Stimulated activated CD8-positive, alpha-beta memory T cell treated with anti-CD3 and anti-CD28 coated beads, Interleukin-4, amount 100 ng/mL, for 24 hours (primary cell): Measurements from ENCODE around the gene PLPP3.

Experiments used
- DNase-seq: peaks from one replicate; pipeline ENCODE4 v3.0.0-alpha.2; 2020; ENCODE audit warnings: low read depth

PLPP3 gene

DNA sequence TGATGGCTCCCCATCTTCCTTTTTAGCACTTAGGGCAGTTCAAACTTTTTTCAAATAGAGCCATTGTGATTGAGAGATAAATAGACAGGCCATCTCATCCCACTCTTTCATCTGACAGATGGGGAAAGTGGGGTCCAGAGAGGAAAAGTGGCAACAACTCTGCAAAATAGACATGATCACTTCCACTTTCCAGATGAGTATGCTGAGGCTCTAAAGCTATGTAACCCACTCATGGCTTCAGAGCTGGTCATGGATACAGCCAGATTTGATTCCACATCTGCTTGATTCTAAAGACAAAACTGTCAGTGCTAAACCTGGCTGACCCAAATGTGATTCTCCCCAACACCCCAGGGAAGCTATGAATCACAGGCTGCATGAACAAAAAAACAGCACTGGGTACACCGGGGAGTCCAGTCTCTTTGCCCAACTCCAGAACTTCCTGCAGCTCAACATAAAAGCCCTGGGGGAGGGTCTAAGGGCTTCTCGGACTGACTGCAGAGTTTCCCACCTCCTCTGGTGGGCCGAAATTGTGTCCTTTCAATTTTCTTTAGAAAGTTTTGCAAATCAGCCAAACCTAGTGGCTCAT, 59.3 kb downstream of the PLPP3 start:
- DNase-seq = no peak

DNA sequence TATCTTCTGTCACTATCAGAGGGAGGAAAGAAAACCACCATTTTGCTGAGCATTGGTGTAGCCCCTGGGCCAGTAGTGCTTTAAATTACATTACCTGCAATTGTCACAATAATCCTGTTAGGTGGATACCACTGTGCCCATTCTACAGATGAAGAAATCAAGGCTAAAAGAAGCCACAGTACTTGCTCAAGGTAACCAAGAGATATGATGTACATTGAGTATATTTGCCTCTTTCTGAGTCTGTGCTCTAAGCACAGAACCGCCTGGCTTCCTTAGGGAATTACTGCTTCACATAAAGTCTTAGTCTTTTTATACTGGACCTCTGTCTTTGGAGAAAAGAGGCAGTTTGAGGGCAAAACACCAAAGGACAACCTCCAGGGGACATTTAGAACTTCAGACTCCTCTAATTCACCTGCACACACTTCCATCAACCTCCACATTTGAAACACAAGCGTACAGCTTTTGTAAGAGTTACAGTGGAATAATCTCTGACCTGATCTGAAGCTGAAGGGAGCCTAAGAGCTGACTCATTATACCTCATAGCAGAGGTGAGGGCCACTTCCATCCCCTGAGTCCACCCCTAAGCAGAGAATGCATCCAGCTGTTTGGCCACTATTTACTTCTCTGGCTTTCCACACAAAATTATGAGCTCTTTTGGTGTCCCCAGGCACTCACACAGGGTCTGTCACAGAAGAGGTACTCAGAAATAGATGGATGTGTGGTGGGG, 61.8 kb downstream of the PLPP3 start:
- DNase-seq = no peak

DNA sequence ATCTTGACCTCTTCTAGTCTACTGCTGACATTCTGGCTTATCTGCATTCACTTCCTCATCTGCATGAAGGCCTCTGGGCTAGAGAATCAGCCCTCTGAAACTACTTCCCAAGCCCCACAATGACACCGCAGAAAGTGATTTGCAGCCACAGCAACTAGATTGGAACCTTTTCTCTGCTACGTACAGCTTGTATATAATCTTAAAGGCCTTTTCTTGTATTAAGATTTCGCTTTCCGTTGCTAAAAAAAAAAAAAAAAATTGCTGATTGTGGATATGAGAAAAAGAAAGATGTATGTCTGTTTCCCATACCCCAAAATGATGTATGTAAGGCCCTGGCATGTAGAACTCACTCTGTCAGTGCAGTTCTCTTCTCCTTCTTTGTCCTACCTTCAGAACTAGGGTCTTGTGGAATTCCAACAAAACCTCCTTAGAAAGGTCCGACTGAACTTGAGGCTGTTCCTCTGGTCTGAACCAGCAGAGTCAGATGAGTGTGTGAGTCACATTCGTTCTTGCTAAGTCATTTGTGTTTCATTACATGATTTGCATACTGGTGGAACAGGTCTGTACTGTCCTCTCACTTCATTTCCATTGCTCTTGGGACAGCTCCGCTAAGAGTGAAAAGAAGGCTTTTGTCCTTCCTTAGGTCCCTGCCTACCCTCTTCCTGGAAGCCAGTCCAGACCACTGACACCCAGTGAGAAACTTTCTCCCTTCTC, 62.7 kb downstream of the PLPP3 start:
- DNase-seq = no peak

DNA sequence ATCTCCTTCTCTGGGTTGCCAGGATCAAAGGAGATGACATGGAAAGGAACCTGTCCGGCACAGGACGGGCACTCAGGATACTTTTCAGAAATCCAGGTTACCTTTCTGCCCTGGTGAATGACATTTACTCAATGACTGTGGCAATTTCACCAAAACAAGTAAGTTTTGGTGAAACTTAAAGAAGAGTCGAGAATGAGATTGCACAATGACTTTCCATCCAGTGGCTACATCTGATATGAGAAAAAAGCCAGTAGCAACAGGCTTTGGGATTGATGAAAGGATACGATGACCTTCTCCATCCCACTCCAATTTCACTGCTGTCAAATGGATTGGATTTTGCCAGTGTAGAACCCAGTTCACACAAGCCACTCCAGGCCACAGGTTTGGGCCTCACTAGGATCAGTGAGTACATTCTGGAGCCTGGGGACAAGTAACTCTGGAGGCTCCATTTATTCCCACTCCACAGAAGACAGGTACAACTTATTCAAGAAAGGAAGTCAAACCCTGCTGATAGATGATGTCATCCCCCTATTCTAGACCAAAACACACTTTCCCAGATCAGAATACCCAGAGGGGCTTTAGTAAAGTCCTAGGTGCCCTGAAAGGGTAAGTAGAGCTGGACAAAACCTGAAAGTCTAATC, 63.3 kb downstream of the PLPP3 start:
- DNase-seq = no peak

DNA sequence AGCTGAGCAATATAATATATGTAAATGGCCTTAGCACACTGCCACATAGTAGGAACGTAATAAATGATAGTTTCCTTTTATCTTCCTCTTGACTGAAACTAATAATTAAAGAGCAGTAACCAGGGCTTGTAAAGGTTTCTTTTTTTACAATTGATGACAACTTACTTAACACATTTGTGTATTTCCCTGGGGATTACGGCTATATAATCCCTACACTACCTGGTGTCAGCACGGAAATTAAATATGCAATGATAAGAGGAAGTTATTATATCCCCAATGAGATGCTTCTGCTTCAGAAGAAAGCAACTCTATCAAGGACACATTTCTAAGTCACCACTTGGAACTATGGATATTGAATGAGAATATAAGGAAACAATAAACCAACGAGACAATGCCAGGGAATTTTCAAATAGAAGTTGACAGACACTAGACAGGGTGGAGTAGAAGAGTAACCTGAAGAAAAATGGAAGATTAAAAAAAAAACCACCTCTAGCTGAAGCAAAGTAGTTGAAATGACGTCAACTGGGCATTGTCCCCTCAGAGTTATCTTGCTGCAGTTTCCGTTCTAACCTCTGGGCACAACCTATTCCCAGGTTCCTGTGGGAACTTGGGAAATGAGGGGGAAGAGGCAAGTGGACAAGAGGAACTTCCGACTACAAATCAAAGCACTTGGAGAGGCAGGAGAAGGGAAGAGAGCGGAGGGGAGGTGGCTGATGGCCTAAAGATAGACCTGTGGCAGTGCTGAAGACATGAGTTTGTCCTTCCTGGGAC, 66.5 kb downstream of the PLPP3 start:
- no peak for DNase-seq

DNA sequence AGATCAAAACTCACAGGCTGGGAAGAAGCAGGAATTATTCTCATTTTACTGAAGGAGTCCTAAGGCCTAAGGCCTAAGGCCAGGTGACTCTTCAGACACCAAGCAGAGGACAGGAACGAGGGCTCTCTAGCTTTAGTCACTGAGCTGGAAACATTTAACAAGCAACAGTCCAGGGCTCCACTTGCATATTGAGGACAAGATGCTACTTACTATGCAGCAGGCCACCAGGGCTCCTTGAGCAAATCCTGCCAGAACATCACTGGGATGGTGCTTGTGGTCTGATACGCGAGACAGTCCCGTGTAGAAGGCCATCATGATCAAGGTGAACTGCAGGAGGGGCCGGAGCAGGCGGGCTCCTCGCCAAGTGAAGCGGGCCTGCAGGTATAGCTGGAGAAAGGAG, 67.6 kb downstream of the PLPP3 start:
- no peak for DNase-seq

DNA sequence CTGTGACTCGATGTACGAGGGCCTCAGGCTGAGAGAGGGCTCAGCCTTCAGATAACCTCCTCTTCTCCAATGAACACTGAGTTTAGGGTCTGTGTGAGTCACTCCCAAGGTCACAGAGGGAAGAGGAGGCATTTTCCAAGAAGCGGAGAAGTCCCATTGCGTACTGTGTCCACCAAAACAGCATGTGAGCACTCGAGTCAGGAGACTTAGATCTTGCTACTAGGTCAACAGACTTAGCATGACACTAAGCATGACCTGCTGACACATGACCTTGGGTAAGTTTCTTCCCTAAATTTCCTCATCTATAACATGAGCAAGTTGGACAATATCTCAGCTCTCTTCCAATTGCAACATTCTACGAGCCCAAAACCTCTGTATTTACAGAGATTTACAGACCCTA, 68.0 kb downstream of the PLPP3 start:
- no peak for DNase-seq

DNA sequence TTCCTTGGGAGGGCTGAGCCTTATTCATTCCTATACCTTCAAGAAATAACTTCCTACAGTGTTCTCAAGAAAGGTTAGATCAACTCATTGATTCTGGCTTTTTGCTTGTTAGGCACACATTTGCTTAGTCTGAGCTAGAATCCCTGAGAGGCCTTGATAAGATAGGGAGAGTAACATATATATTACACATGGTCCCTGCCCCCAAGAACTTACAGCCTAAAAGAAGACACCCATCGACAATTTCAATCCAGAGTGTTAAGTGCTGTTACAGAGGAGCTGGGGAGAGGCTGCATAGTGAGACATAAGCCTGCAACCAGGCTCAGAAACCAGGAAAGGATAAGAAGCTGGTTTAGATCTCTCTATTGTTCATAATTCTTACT, 68.7 kb downstream of the PLPP3 start:
- no peak for DNase-seq

DNA sequence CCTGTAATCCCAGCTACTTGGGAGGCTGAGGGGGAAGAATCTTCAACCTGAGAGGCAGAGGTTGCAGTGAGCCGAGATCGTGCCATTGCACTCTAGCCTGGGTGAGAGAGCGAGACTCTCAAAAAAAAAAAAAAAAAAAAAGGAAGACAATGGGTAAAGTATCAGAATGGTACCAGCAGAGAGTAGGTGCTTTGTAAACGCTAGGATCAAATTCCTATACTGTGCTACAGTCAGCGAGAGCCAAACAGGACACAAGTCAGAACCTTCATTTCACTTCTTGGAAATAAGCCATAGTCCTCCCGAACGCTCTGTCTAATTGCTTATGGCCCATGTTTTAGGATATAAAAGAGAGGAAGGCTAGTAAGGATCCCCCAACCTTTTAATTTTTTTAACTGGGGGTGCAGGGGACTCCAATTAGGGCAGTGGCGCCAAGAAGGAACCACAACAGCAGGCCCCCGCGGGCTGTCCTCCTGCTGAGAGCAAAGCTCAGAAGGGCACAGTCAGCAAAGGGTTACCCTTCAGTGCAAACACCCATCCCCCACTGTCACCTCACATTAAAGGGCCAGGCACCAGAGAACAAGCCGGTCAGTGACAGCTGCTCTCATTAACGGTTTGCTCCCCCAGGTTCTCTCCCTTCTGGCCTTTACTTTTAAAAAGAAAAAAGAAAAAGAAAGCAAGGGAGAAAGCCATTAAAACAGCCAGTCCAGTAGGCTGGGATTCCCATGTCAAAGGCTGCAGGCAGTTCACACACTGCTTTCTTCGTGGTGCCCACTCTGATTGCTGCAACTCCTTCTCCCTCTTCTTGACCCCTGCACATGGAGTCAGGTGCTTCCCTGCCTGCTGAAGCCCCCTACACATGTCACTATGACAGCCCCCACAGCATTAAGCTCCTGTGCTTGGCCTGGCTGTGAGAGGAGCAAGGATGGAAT, 69.4 kb downstream of the PLPP3 start:
- no peak for DNase-seq

DNA sequence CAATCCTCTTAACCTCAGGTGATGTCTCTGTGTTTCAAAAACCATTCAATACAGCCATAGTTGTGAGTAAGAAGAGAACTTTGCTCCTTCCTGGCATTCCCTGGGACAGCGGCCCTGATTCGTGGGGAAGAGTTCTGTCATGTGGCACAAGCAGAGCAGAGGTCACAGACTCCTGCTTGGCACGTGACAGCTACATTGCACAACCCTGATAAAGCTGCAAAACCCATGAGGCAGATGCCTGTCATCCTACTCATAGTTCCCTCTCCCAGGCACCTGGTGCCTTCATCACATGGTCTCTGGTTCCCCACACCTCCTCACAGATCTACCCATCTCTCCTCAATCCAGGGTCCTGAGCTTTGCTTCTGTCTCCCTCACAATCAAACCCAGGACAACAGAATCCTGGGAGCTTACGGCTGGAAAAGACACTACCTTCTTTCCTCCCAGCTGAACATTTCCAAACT, 70.8 kb downstream of the PLPP3 start:
- no peak for DNase-seq

DNA sequence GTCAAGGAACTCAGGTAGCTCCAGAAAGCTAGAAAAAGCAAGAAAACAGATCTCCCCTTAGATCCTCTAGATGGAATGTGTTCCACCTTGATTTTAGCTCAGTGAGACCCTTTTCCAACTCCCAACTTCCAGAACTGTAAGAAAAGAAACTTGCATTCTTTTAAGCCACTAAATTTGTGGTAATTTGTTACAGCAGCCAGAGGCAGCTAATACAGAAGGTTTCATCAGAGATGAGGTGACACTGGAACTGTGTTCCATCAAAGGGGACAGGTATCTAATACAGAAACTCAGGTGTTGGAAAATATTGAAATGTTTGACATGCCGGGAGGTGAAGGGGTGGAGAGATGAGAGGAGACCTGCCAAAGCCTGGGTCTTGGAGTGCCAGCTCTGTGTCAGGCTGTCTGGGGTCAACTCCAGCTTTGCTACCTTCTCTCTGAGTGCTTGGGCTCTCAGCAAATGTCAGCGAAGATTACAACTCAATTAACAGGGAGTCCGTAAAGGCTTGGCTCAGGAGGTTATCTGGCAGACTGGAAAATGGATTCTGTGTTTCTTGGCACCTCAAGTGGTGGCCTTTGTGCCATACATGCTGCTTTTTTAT, 71.3 kb downstream of the PLPP3 start:
- DNase-seq = no peak

DNA sequence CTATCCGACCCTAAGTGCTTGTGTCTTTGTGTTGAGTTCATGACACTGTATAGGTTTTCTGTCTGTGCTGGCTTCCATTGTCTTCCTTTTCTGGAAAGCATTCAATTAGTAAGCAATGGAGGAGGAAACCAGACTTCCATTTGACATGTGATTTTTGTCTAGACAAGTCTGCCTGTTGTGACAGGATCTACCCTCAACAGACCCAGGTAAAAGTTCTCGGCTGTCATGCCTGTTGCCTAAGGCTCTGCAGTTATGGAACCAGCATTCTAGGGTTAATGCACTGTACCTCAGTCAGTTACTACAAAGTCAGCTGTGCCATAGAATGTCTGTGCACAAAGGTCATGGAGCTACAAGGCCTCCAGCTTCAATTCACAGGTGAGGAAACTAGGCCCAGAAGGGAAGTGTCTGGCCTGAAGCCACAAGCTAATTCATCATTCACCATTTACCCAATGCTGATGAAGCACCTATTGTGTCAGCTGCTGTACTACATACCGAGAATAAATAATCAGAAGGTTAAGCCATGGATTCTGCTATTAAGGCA, 72.3 kb downstream of the PLPP3 start:
- DNase-seq = no peak

DNA sequence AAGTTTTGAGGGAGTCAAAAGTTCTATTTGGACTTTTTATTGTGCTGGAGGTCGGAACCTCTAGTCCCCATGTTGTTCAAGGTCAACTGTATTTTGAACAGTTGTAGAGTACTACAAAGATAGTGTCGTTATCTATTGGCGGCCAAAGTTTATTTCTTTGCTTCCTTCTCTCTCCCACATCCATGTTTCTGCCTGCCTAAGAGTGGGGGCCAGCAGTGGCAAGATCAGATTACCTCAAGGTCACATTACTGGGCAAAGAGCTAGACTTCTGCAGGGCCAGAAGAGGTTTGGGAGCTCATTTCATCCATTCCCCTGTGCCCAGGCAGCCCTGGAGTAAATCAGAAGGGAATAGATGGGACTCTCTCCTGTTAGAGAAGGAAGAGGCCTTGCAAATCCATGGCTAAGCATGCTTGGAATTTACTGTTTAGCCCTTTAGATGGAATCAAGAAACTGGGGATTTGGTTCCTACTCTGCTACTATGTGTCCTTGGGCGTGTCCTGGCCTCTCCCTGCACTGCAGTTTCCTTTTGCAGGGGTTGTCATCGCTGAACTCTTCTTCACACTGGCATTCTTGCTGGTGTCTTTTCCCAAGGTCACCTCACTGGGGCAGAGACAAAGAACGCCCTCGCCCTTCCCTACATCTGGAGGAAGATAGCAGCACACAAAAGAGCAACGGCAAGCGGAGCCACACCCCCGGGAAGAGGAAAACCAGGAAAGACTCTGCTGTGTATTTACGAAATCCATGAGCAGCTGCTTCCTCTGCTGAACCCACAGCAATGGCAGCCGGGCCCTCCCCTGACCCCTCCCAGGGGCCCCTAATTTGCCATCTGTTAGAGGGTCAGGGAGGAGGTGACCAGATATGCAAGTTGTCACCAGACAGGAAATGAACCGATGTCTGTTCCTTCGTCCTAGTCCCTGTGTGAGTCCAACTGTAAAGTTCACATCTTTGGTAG, 73.3 kb downstream of the PLPP3 start:
- DNase-seq = no peak

DNA sequence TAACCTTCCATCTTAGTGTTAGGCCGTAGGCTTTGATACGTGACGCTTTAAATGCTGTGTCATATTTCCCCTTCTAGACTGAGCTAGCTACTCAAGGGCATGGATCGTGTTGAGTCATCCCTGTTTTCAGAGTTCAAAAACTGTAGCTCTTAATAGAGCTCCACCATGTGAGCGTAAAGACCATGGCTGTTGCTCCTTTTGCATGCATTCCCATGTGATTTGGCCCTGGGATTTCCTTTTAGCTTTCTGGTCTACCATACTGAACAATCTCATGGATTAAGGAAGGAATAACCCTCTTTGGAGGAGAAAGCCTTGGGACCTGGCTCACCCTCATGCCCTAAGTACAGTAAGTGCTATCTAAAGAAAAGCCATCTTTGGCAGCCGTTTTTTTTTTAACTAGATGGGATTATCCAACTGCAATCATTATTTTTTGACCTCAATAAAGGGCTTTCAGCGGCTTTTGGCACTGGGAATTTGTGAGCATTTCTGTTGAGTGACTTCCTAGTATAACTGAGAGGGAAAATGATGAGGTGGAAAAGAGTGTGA, 76.6 kb downstream of the PLPP3 start:
- no peak for DNase-seq

DNA sequence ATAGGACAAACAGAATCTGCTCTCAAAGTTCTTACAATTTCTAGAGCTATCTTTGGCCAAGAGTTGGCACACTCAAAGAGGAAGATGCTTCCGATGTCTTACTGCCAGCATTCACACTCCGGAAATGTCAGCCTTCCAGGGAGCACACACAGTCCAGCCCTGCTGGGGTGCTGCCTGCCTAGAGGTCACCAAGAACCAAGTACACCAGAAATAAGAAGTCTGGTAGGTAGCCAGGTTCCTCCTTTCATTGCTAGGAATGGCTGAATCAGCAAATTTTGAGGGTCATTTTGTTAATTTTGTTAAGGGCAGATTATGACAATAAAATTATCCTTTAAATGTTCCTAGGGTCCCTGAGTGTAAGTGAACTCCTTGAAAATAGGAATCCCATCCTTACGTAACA, 77.5 kb downstream of the PLPP3 start:
- no peak for DNase-seq

DNA sequence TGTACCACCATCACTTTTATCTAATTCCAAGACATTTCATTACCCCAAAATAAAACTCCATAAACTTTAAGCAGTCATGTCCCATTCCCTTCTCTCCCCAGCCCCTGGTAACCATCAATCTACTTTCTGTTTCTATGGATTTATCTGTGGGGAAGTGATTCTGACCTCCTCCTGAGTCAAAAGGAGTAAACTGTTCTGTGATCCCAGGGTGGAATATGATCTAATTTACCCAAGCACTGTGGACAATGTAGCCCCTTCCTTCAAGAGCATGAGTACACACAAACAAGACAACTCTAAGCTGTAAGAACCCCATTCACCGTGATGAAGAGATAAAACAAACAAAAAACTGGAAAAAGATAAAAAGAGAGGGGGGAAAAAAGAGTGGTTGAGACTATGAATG, 77.9 kb downstream of the PLPP3 start:
- no peak for DNase-seq

DNA sequence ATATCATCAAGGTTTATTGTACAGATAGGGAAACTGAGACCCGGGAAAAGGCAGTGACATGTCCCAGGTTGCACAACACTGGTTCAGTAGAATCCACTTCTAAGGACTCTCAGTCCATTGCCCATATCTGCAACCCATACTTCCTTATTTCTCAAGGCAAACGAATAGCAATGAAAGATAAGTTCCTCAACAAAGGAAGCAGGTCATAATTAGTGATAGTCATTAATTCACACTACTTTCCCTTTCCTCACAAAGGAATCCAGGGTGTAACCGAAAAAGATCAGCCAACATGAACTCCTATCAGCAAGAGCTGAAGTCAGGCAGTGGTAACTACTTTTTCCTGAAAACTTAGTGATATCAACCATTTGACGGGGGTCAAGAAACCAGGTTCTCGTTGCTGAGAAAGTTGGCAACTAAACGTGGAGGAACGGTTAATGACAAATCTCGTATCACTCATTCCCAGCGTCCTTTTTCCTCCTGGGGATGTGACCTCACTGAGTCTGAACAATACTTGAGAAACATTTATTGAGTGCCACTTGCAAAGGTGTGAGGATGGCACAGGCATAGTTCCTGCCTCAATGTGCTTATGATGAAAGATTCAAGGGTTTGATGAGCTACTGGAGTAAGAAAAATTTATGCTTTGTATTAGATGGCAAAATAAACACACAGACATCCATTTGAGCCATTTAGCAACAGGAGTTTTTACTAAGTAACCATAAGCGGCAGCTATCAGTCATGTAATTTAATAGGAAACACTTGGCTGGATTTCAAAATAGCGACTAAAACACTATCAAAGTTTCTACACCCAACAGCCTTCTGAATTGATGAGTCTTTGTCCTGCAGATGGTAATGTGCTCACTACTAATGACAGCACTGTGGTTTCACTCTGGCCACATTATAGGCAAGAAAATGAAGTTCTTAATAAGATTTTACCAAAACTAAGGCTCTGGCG, 82.3 kb downstream of the PLPP3 start:
- DNase-seq = no peak

DNA sequence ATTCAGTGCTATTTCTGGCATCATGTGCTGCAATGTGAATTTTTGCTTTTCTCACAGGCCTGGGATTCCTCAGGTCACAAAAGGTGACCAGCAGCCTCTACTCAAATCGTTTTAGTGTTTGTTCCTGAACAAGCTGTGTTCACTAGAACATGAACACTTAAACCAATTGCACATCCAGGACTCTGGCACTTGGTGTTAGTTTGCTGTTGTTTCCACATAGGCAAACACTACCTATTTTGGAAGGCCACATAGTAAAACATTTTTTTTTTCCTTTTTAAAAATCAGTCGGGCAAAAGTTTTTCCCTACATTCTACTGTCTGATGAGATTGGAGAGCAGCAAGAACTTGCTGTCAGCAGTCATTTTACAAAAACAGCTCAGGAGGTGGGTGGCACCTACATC, 83.2 kb downstream of the PLPP3 start:
- DNase-seq = no peak
